GM13977 (cell line): ENCODE data around the gene TH.

Experiments
- DNase-seq: peaks from one replicate; pipeline ENCODE4 v3.0.0; 2012; ENCODE audit warnings: low spot score
- CTCF ChIP-seq: IDR thresholded peaks from 2 replicates; pipeline ENCODE4 v1.5.1; 2012; ENCODE audit warnings: mild to moderate bottlenecking, control low read depth; ENCODE audit not compliant: insufficient read depth; ENCODE audit errors: extremely low read depth, missing control alignments
- in situ Hi-C: fragments of 300-500 bp; cut with MboI; formaldehyde crosslinking; loops from one replicate; pipeline ENCODE4 v1.12.0; 2022; ENCODE audit warnings: low sequenced_read_pairs, low pct_unique_long_range_greater_than_20kb, mixed read lengths, inconsistent platforms; ENCODE audit not compliant: unreplicated experiment

Gene TH

GRCh38 chr11:2116680-2117079, 54.9 kb downstream of the TH start:
- no peak for DNase-seq
- in situ Hi-C loops: no loop called here
- TF ChIP-seq CTCF: no peak

GRCh38 chr11:2115308-2115707, 56.3 kb downstream of the TH start:
- in situ Hi-C loops: no loop called here
- DNase-seq: no peak
- TF ChIP-seq CTCF: no peak

- DNase-seq: no peak
- TF ChIP-seq CTCF: no peak
- in situ Hi-C loops: no loop called here
These were observed 57.0 kb downstream of the TH start for GRCh38 chr11:2114430-2115241.
